ENCODE results near the gene SART1.

DNA sequence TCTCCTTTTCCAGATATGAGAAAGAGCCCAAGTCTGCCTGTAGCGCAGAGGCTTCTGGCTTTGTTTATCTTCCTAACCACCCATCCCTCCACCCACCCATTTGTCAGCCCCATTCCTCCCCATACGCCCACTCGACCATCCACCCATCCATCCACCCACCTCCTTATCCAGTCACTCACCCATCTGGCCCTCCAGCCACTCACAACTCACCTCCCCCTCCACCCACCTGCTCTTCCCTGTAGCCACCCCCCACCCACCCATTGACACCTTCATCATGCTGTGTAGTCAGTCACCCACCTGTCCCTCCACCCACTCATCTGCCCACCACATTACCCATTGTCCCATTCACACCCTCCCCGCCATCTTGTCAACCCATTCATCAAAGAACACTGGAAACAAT, 55.8 kb downstream of the SART1 start:
- no peak for TF ChIP-seq YY1 (IDR thresholded peaks at IDR 0.05; ENCODE audit: insufficient read depth, insufficient read length)
- no peak for TF ChIP-seq ZNF274 (IDR thresholded peaks at IDR 0.05; ENCODE audit: low read depth, low read length)

Measured in NT2/D1 (cell line).